GM18511 (cell line): Measurements from ENCODE around the gene PTPRT.

Experiments used
- ATAC-seq: cut with Tn5 transposase; IDR thresholded peaks from one replicate; pipeline ENCODE4 v1.9.1; 2021; ENCODE audit warnings: mild to moderate bottlenecking, moderate library complexity; ENCODE audit not compliant: unreplicated experiment

PTPRT gene

DNA sequence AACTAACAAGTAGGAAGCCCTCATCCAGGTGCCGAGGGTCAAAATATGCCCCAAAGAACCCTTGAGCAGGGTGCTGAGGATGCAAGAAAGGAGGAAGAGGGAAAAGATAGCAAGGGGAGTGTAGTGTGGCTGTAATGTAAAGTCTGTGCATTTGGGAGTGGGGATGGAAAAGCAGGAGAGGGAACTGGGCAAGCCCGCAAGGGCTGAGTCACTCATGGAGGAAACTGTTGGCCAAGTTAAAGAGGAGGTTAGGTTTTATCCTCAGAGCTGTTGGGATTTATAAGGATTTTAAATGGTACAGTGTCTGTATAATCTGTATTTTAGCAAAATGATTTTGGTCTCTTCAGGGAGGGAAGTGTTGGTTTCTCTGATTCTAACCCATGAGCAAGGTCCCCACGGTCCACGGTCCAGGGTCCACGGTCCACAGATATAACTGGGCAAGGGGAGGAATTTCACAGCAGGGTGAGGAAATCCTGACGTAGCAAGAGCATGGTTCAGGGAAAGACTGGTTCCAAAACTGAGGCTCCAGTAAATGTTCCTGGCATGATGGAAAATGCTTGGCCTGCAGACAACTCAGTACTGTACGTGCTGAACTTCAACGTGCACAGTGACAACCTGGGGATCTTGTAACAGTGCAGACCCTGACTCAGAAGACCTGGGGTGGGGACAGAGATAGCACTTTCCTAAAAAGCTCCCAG, 759.8 kb downstream of the PTPRT start:
- ATAC-seq = no peak

DNA sequence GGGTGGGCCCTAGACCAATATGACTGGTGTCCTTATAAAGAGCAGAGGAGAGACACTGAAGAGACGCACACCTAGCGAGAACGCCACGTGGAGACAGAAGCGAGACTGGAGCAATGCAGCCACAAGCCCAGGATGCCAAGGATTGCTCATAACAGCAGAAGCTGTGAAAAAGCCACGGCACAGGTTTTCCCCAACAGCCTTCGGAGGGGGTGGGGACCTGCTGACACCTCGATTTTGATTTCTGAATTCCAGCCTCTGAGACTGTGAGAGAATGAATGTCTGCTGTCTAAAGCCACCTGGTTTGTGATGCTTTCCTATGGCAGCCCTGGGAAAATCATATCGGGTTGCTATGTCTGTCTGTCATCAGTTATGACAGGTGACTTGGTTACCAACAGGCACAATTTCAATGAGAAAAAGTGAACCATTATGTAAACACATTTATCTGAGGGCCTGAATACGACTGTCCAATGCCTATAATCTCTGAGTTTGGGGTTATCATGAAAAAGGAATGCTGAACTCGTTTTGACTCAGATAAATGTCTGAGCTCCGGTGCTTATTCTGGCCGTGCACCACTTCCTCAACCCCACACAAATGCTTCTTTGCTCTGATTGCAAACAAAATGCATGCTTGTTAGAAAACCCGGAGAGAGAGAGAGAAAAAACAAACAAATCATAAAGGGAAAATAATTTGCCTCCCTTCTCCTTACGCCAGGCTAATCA, 769.7 kb downstream of the PTPRT start:
- ATAC-seq = no peak

DNA sequence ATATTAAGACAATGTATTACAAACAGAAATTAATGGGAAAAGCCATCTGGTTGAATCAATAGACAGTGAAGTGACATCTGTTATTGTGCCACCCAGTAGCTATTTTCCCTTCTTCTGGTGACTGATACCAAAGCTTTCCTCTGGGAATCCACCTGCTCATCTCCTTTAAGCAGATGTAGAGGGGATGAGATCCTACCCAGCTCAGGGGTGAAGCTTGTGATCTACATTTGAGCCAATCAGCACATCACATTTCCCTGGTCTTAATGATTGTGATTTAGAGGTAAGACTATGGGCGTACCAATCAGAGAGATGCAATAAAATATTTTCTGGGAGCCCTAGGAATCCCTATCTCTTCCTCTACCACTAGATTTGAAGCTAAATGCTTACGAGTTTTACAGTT, 782.9 kb downstream of the PTPRT start:
- ATAC-seq = no peak

DNA sequence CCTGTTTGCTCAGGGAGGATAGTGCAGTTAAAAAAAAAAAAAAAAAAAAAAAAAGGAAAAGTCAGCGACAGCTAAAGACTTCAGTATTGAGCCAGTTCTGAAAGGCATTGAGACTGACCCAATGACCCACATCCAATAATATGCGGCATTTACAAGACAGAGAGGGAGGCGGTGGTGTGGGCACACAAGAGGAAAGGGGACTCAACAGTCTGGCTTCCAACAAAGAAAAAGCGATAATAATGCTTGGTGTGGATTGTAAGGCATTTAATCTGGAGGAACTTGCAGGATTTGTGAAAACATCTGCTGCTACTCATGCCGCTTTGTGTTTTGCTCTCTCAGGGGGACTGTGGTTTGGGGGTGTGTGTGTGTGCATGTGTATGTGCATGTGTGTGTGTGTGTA, 787.3 kb downstream of the PTPRT start:
- no peak for ATAC-seq

DNA sequence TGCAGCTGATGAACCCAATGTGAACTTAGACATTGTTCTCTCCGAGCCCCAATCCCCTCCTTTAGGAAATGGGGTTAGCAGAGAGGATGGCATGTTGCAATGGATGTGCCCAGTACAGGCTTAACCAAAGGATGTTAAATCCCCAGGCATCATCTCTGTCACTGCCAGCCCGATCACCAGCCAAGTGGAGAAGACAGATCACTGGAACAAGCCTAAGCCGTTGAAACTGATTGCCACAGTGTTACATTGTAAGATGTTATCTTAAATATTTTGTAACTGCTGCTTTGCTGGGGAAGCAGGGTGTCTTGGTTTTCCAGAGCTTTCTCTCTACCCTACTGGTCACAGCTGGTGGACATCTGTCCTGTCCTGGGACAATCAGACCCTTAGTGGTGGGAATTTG, 788.1 kb downstream of the PTPRT start:
- ATAC-seq = no peak

DNA sequence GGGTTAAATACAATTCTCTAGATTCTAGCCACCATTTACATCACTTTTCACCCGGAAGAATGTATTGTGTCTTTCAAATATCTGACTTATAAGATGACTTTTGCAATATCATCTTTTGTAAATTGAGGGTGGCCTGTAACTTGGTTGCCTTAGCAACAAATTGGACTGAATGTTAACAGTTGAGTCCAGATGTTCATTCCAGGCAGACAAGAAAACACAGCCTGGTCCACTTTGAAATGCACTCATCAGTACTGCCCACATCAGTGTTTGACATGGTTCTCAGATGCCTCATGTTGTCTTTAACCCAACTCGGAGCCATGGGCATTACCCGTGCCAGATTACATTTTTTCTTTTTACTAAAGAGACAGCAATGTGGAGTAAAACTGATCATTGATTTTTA, 789.9 kb downstream of the PTPRT start:
- no peak for ATAC-seq

DNA sequence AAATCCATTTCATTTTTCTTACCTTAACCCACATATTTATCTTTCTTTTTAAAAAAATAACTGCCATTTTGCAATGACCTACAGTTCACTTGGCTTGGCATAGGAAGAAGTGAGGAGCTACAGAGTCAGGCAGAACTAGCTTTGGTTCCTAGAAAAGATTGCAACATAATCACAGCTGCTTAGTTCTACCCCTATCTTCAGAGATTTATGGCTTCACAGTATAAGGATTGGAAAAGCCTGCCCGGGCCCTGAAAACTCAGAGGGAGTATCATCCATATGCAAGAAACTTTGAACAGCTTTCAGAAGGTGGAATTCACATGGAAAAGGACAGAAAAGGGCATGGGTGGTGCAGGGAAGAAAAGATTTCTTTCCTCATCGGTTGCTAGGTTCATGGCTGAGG, 797.3 kb downstream of the PTPRT start:
- ATAC-seq = no peak

DNA sequence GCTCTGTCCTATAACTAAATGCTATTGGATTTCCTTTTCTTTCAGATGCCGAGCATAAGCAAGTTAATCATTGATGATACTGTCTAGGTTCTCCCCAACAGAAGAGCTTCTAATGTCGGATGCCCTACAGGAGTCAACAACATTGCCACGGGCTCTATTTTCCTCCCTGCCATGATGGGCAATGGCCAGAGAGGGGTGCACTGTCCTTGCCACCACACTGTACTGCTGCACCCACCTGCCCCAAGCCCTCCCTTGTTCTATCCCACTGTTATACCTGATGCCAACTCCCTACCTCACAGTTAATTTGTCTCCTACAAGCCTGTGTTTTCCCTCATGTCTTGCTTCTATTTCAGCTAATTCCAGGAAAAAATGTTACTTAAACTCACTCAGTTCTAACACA, 797.9 kb downstream of the PTPRT start:
- ATAC-seq = no peak

DNA sequence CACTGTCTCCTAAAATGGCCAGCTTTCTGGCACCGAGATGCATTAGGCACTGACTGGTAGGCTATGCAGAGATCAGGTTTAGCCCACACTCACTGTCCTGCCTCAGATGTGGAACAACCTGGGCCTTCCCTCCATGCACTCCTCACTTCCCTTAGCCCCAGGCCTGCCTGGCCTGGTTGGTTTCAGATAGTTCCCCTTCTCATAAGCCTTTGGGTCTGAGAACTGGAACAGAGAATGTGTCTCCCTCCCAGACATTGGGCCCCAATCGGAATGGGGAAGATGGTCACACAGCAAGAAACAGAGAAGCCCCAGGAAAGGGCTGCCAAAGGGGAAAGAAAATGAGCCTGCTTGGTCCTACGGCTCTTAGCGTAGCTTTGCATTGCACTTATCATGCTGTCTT, 809.4 kb downstream of the PTPRT start:
- ATAC-seq = no peak

DNA sequence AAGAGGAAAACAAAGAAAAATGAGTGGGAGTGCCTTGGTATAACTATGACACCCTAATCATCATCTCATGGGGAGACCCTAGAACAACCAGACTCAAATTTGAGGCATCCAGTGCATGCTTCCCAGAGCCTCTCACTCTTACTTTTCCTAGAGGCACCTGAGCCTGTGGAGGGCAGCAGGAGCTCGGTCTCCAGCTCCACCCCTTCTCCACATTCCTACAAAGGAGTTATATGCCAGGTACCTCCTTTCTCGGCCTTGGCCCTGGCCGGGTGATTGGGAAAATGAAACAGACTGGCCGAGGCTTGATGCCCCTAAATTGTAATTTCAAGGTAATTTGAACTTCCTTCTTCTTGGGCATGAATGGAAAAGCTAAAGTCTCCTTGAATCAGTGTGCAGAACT, 810.3 kb downstream of the PTPRT start:
- no peak for ATAC-seq

DNA sequence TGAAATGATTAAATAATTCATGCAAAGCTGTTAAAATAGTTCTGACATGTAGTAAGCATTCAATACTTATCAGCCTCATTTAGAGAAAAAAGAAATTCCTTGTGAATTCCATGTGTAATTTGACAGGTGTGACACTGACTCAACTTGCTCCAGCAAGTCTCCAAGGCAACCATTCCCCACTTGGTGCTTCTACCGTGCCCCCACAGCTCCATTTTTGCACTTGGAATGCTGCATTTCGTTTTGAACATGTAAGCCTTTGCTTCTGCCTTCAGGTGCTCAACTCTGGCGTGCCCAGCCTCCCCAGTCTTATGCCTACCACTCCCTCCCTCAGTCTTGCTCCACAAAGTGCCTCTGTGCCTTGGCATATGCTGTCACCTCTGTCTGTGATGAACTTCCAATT, 810.9 kb downstream of the PTPRT start:
- ATAC-seq = no peak

DNA sequence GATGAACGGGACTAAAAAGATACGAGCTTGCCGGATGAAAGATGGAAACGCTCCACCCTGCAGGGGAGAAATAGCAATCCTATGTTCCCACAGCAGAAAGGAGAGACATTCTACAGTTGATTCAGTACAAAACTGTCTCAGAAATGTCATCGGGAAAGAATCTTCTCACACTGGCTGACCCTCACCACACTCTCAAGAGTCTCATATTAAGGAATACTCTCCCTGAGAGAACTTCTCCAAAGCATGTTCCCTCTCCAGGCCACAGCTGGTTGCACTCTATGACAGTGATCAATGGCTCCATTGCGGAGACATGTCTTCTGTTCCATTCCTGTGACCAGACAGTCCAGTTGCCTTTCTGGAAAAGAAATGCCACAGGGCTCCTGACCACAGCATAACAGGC, 813.6 kb downstream of the PTPRT start:
- no peak for ATAC-seq

DNA sequence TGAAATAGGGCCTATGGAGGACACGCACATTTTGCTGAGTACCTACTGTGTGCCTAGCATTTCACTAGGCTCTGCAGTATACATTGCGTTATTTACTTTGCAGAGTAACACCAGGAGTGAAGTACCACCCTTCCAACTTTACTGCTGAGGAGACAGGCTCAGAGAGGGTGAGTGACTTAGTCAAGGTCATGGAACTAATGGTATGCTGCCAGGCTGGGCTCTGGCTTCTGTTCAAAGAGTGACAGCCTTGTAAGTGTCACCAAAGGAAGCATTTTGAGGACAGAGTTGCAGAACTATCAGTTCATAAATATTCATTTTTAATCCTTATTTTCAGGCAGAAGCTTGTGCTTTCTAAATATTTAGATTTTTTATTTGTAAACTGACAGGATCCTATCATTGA, 816.7 kb downstream of the PTPRT start:
- no peak for ATAC-seq

DNA sequence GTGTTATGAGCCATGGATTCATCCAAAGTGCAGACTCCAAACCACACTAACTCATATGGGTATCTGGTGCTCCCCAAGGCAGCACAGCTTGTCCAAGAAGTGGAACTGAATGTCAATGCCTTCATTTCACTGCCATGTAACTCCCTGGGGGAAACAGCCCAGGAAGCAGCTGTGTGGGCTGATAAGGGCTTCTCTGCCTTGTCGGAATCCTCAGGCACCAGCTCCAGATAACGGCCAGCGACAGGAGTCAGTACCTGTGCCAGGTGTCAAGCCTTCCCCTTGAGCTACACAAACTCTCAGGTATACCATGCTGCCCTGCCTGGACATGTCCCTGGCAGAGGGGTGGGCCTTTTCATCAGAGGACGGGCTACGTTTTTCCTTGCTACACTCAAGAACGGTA, 819.6 kb downstream of the PTPRT start:
- ATAC-seq = no peak

DNA sequence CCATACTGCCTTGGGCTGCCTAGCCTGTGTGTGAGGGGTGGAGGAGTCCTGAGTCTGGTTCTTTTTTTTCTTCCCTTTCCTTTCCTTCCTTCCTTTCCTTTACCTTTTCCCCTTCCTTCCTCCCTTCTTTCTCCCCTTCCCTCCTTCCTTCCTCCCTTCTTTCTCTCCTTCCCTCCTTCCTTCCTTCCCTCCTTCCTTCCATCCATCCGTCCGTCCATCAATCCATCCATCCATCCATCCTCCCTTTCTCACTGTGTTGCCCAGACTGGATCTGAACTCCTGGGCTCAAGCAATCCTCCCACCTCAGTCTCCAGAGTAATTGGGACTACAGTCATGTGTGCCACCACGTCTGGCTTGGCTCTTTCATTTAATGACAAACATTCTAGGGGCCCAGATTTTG, 820.8 kb downstream of the PTPRT start:
- no peak for ATAC-seq

DNA sequence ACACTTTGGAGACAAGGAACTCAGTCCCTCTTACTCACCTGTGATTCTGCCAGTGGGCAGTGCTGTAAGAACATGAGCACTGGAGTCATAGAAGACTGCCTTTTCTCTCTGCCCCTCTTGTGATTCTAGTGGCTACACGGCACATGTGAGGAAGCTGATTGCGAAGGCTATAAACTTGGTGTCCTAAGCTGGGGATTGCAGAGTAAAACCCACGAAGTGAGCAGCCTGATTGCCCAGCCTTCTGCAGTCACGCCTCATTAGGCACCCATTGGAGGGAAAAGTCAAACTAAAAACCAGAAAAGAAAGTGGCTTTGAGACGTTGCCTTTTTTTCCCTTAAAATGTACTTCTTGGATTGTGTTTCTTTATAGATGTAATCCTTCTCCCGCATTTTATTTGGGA, 823.1 kb downstream of the PTPRT start:
- ATAC-seq = no peak

DNA sequence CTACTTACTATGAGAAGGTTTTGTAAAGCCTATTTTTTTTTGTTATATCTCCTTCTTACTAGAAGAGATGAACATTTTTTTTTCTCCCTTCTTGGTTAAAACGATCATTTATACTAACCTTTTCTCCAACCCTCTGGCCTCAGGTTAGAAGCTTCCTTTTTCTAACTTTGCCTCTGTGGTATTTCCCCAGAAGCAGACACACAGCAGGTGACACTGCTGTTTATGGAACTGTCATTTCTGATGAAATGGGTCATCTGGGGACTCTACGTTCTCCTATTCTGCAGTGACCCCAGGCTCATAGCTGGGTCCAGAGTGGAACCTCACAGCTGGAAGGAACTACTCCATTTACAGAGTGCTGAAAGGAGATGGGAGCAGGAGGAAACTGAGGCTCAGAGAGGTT, 825.3 kb downstream of the PTPRT start:
- ATAC-seq = no peak

DNA sequence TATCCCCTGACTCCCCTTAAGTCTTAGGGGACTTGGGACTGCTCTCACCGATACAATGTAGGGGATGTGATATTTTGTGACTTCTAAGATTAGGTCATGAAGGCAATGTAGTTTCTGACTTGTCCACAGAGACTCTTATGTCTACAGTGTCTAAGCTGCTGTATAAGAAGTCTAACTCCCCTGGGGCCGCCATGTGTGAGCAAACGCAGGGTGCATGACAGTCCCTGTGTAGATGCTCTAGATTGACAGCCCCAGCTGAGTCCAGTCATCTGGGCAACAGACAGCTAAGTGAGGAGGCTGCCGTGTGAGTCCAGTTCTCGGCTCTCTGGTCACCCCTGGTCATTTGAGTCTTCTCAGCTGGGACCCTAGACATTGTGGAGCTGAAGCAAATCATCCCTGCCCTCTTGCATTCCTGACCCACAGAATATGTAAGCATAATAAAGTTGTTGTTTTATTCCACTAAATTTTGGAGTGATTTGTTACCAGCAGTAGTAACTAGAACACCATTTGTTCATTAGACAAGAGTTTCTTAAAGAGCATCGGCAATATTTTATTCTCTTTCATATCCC, 828.2 kb downstream of the PTPRT start:
- no peak for ATAC-seq

DNA sequence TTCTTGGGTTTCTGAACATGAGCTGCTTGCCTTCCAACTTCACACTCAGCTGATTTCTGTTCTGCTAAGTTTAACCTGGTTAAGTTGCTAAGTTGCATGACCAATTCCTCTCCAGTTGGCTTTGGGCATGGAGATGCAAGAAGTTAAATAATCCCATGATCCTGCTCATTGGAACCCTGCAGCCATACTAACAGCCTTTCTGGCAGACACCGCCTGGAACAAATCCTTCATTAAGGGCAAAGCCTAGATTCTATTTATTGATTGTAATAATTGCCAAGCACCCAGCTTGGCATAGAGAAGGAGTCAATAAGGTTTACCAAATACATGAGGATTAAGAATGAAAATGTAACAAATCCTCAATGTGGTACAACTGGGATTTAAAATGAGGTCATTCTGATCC, 829.1 kb downstream of the PTPRT start:
- no peak for ATAC-seq

DNA sequence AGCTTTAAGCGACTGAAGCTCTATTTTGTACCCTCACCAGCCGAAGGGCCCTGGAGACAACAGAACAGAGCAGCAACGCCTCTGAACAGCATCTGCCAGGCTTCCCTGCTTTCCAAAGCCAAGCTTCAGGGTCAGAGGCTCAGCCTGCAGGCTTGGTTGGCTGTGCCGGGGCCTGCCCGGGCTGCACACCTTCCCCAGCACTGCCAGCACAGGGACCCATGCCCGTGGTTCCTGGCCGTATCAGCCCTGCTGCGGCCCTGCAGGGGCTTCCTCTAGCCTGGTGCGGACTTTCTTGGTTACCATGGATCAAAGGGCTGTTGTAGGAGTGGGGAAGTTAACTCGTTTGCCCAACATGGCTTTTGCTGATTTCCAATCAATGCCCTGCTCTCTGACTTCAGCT, 830.1 kb downstream of the PTPRT start:
- ATAC-seq = no peak

DNA sequence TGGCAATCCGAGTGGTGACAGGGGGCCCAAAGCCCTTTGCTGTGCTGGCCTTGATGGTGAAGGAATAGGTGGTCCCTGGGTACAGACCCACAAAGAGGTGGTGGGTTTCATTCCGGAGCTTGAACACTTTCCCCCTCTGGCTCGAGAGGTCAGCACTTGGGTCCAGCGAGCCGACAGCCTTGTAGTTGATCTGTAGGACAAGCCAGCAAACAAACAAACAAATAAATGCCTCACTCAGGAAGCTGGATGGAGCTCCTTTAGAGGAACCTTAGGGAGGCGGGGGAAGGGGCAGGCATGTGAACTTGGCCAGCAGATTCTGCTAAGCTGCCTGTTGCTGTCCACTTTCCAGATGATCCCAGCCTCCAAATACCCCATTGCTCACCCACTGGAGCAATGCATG, 837.6 kb downstream of the PTPRT start:
- no peak for ATAC-seq

DNA sequence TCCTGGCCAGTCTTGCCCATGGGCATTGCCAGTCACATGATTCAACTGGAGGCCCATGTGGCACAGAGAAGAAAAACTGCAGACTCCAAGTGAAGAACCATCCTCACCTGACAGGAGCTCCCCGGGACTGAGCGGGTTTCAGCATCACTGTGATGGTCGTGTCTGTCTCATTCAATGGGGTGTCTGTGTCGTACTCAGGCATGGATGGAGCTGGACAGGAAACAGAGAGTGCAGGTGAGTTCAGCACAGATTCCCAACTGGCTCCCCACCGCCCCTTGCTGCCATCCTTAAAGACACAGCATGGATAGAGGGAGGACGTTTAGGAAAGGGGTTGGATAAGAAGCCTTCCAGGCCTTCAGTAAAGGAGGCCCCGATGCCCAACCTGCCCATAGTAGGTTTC, 839.2 kb downstream of the PTPRT start:
- ATAC-seq = no peak
